Bone marrow (tissue), 2 donors: ENCODE results near the gene ITGA11.

Source experiments
- DNase-seq, 2 donors: peaks; one replicate each; lab custom pipeline; 2025; lab: John Stamatoyannopoulos, UW

The ITGA11 gene

GRCh38 chr15:68265081-68265480 is 166.9 kb downstream of the ITGA11 start:
- DNase-seq: no peak

GRCh38 chr15:68264282-68264681 is 167.7 kb downstream of the ITGA11 start:
- no peak for DNase-seq

GRCh38 chr15:68262514-68263356 is 169.2 kb downstream of the ITGA11 start:
- DNase-seq: no peak

- DNase-seq: no peak
These were observed 170.0 kb downstream of the ITGA11 start for GRCh38 chr15:68261980-68262379.

- DNase-seq: no peak
These were observed 170.7 kb downstream of the ITGA11 start for GRCh38 chr15:68261241-68261640.

- no peak for DNase-seq
These were observed 172.1 kb downstream of the ITGA11 start for GRCh38 chr15:68259883-68260282.

- no peak for DNase-seq
These were observed 173.3 kb downstream of the ITGA11 start for GRCh38 chr15:68258692-68259091.

- DNase-seq: peak; percentile 39 to 77
These were observed 175.1 kb downstream of the ITGA11 start for GRCh38 chr15:68256675-68257450.

GRCh38 chr15:68252925-68253534 is 178.9 kb downstream of the ITGA11 start:
- DNase-seq: peak in 1 of 2 donors; percentile 69

GRCh38 chr15:68249058-68249713 is 182.8 kb downstream of the ITGA11 start:
- peak in 1 of 2 donors; percentile 24 for DNase-seq
